GM12874 (cell line): ENCODE measurements around the gene PANK4.

Experiments used
- TF ChIP-seq, protein P1 (sequence below): IDR thresholded peaks from 2 replicates; pipeline ENCODE4 v1.5.1; 2011; ENCODE audit warnings: low read depth, mild to moderate bottlenecking, control low read depth, low read length, moderate library complexity; ENCODE audit not compliant: insufficient read depth

PANK4 gene

DNA sequence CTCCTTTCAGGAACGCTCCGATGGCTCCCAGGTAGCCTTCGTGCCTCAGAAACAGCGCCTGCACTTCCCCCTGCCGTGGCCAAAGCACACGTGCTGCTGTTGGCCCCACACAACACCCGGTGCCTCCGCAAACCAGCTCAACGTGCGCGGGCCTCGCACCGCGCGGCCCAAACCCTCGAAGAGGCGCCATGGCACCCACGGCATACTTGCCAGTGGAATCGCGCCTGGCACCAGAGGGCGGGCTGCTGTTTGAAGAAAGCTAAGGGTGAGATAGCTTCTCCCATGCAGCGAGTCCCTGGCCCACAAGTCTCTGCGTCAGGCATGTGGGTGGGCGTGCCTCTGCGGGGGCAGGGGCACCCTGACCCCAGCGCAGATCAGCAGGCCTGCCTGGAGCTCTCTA, 7.9 kb downstream of the PANK4 start:
- TF ChIP-seq, protein P1, sequence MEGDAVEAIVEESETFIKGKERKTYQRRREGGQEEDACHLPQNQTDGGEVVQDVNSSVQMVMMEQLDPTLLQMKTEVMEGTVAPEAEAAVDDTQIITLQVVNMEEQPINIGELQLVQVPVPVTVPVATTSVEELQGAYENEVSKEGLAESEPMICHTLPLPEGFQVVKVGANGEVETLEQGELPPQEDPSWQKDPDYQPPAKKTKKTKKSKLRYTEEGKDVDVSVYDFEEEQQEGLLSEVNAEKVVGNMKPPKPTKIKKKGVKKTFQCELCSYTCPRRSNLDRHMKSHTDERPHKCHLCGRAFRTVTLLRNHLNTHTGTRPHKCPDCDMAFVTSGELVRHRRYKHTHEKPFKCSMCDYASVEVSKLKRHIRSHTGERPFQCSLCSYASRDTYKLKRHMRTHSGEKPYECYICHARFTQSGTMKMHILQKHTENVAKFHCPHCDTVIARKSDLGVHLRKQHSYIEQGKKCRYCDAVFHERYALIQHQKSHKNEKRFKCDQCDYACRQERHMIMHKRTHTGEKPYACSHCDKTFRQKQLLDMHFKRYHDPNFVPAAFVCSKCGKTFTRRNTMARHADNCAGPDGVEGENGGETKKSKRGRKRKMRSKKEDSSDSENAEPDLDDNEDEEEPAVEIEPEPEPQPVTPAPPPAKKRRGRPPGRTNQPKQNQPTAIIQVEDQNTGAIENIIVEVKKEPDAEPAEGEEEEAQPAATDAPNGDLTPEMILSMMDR = no peak

DNA sequence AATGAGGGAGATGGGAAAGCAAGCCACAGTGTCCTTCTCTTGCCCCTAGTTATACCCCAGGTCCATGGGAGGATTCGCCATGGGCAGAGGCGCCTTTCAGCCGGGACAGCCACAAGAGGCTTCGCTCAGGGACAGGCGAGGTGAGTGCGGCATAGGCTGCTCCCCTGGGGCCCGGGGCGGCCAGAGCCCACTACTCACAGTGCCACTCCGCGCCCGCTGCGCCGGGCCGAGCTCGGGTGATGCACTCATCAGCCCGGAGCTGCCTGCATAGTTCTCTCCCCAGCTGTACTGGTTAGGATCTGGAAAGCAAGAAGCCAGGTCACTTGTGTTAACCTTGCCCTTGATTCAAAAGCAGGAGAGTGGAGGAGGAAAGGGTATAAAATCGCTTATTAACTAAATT, 8.4 kb downstream of the PANK4 start:
- TF ChIP-seq, protein P1 = no peak

DNA sequence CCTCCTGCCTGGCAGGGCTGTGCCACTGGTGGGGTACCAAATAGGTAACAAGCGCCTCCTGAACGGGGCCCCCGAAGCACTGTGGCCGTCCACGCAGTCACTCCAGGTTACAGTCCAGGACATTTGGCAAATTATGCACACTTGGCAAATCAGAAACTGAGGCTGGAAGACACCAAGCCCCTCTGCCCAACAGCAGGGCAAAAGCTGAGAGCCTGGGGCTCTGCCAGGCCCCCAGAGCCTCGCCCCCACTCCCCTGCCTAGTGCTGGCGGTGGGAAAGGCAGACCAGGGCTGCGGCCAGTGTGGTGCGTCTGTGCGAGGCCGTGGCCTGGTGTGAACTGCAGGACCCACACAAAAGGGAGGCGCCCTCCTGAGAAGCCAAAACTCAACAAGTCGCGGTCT, 9.4 kb downstream of the PANK4 start:
- TF ChIP-seq, protein P1 = no peak

DNA sequence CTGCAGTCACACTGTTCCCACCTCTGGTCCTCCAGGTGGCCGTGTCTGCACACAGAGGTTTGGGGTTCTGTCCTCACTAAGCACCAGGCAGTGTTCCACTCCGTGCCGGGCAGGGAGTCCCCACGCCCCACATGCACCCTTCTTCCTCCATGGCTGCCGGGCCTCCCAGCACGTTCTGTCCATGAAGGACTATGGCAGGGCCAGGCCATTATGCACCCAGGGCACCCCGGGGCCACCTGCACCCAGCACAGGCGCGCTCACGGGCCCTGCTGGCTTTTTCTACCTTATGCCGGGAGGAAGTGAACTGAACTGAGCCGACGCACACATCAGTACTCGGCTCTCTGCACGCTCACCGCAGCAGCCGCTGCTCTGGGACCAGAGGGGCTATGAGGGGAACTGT, 10.3 kb downstream of the PANK4 start:
- TF ChIP-seq, protein P1 = no peak

DNA sequence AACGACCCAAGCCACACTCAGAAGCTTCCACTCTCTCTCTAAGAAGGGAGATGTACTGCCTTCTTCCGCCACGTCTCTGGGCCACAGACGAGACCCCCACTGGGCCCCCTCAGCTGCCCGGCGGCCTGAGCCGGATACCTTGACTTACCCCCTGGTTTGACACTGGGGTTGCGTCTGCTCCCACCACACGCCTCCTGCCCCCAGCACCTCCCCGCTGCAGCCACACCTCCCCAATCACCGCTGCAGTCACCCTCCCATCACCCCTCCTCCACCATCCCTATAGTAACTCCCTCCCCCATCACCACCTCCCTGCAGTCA, 10.7 kb downstream of the PANK4 start:
- TF ChIP-seq, protein P1 = no peak

DNA sequence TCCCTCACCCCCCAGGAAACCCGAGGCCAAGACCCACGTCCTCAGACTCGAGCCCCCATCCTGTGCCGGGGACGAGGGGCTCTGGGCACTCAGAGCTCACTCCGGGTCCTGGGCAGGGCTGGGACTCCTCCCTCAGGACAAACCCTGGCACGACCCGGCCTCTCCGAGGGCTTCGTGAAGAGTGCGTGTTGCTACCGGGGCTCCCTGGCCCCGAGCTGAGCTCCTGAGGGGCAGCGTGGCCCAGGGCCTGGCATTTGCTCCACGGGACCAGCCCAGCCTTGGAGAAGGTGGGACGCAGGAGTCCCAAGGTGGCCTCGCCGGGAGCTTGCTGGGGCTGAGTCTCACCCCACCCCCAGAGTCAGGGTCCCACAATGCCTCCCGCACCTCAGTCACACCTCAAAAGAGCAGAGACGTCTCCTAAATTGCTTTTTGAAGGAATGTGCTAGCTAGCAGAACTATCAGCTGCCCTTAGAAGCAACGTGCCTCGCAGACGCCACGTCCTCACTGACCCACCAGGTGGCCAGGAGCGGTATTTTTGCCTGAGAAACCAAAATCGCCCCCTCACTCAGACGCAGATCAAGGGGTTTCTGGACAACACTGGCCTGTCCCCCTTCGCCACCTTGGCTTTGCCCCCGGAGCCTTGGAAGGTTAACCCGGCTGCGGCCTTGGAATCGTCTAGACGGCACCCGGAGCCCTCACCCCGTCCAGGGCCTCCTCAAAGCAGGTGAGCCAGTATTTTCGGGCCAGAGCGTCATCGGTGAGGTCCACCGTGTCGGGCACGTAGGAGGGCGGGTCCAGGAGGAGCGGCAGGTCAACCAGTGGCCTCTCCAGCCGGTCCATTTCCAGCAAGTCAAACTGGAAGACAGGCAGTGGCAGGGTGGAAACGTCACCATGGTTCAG, 11.3 kb downstream of the PANK4 start:
- TF ChIP-seq, protein P1 = no peak

DNA sequence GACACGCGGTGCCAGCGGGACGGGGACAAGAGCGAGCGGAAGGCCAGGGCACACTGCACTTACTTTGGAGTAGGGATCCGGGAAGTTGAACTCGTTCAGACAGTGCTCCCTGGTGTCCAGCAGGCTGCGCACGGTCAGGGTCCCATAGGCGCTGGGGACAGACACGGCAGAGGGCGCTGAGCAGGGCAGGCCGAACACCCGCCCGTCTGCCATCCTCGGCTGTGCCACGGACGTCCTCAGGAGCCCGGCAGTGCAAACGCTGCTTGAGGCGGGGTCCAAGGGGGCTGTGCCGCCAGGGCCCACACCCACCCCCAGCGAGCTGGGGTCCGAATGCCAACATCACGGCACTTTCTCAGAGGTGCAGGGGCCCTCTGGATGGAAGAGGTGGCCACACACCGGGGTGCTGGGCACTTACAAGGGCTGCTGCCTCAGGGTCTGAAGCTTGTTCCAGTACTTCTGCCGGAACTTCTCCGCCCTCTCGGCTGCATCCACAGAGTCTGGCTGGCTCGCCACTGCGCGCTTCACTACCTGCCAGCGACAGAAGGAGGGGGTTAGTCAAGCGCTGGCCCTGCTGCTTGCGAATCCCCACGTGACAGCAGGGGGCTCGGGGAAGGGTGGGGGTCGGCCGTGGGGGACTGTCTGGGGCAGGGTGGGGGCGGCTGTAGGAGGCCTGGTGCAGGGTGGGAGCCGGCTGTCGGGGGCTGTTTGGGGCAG, 12.3 kb downstream of the PANK4 start:
- TF ChIP-seq, protein P1 = no peak
